Endodermal cell (in vitro differentiated cells): ENCODE data around the gene GALE. TPM values are rescaled to one million over a fixed set of nuclear protein-coding genes. Genes with fewer than 3 reads are reported as not detected.

Experiments
- DNase-seq: peaks from one replicate; pipeline ENCODE4 v3.0.0-alpha.2; 2017
- H3K27ac ChIP-seq: 2 replicates; pipeline ENCODE4 v1.5.1; 2013; ENCODE audit warnings: mild to moderate bottlenecking, low read depth, low read length, moderate library complexity
- H3K27me3 ChIP-seq: 2 replicates; pipeline ENCODE4 v1.6.1; 2013; ENCODE audit warnings: mild to moderate bottlenecking, low read length, moderate library complexity; ENCODE audit not compliant: insufficient read depth, control insufficient read depth, poor library complexity, severe bottlenecking
- H3K36me3 ChIP-seq: 2 replicates; pipeline ENCODE4 v1.7.0; 2013; ENCODE audit warnings: mild to moderate bottlenecking, low read length, moderate library complexity; ENCODE audit not compliant: control insufficient read depth, insufficient read depth
- H3K4me1 ChIP-seq: one replicate; pipeline ENCODE4 v1.7.0; 2013; ENCODE audit warnings: low read length; ENCODE audit not compliant: control insufficient read depth, insufficient read depth
- H3K4me3 ChIP-seq: 2 replicates; pipeline ENCODE4 v1.5.1; 2013; ENCODE audit warnings: mild to moderate bottlenecking, low read length, moderate library complexity
- H3K9ac ChIP-seq: 2 replicates; pipeline ENCODE4 v1.6.1; 2013; ENCODE audit warnings: mild to moderate bottlenecking, low read length, moderate library complexity; ENCODE audit not compliant: poor library complexity, severe bottlenecking; ENCODE audit errors: extremely low read depth
- H3K9me3 ChIP-seq: 2 replicates; pipeline ENCODE4 v1.6.1; 2013; ENCODE audit warnings: mild to moderate bottlenecking, low read length, moderate library complexity; ENCODE audit not compliant: control insufficient read depth
- H3K27ac Mint-ChIP-seq: 2 replicates; pipeline ENCODE4 v1.8.0; 2020; ENCODE audit warnings: mixed read lengths
- H3K27me3 Mint-ChIP-seq: 2 replicates; pipeline ENCODE4 v1.8.0; 2021; ENCODE audit warnings: mild to moderate bottlenecking, mixed read lengths; ENCODE audit not compliant: insufficient read depth
- H3K36me3 Mint-ChIP-seq: 2 replicates; pipeline ENCODE4 v1.8.0; 2020; ENCODE audit warnings: low read depth, mixed read lengths
- H3K4me1 Mint-ChIP-seq: 2 replicates; pipeline ENCODE4 v1.8.0; 2020; ENCODE audit warnings: mixed read lengths
- H3K4me3 Mint-ChIP-seq: 2 replicates; pipeline ENCODE4 v1.8.0; 2020; ENCODE audit warnings: mild to moderate bottlenecking, moderate library complexity, mixed read lengths
- H3K9me3 Mint-ChIP-seq: 2 replicates; pipeline ENCODE4 v1.8.0; 2020; ENCODE audit warnings: mild to moderate bottlenecking, mixed read lengths
- CTCF ChIP-seq: fragments of 200-600 bp; sonication (generic); conservative IDR thresholded peaks from 2 replicates; pipeline ENCODE4 v1.5.0; 2021; ENCODE audit warnings: antibody characterized with exemption, mild to moderate bottlenecking
- WGBS, 2 experiments: methylation state at CpG; one replicate each; pipeline versions ENCODE4 v1.1.5 to v1.1.7; 2013; ENCODE audit warnings: missing lambda C conversion rate in 2 of 2, mixed read lengths in 1 of 2; ENCODE audit not compliant: insufficient coverage in 1 of 2, insufficient read length in 1 of 2; 5-methylcytosine and 5-hydroxymethylcytosine counted together
- total RNA-seq, 2 donors: library from RNA; stranded (reverse); fragmentation: NEBNext Ultra II Directional in 1 of 2; extraction: Animal tissue kit (Norgen Biotek cat#: 25700) in 1 of 2; gene quantifications; 2 replicates in 1 of 2; 3 replicates in 1 of 2; pipeline ENCODE4 v1.2.1, GENCODE V29; 2021

Gene GALE
- total RNA-seq, 2 donors from 2014 or later, result 60.4 to 66.0 TPM

DNA sequence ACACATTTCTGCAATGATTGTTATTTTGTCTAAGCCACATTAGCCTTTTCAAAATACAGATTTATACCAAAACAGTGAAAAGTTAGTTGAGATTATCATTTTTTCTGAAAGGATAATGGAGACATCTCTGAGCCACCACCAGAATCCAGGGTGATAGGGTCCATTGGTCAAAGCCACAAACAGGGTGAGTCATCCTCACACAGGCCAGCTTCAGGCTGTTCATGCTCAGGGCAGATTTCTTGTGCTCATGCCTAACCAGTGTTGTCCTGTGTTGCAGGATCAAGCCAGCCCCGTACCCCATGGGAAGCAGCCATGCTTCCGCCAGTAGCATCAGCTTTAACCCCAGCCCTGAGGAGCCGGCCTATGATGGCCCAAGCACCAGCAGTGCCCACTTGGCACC lies 43.9 kb downstream of the GALE start:
- TF ChIP-seq CTCF, result no peak
- no peak overlapping the region for H3K4me3 ChIP-seq
- no peaks in the 10 kb centered on the region for H3K4me1 Mint-ChIP-seq
- H3K9ac ChIP-seq, result no peak overlapping the region
- no peak for DNase-seq
- H3K27ac ChIP-seq, result no peak overlapping the region
- no peaks in the 10 kb centered on the region for H3K9me3 Mint-ChIP-seq
- peaks cover 82% of the 10 kb centered on the region for H3K36me3 Mint-ChIP-seq
- H3K27me3 Mint-ChIP-seq, result no peaks in the 10 kb centered on the region
- no peak overlapping the region for H3K27ac Mint-ChIP-seq
- H3K27me3 ChIP-seq, result no peaks in the 10 kb centered on the region
- H3K36me3 ChIP-seq, result peaks cover 89% of the 10 kb centered on the region
- H3K4me1 ChIP-seq, result no peaks in the 10 kb centered on the region
- no peaks in the 10 kb centered on the region for H3K9me3 ChIP-seq
- WGBS, 2 experiments, result 94 to 100% methylated on average over 2 to 3 of the region's 3 CpGs
- H3K4me3 Mint-ChIP-seq, result no peak overlapping the region

DNA sequence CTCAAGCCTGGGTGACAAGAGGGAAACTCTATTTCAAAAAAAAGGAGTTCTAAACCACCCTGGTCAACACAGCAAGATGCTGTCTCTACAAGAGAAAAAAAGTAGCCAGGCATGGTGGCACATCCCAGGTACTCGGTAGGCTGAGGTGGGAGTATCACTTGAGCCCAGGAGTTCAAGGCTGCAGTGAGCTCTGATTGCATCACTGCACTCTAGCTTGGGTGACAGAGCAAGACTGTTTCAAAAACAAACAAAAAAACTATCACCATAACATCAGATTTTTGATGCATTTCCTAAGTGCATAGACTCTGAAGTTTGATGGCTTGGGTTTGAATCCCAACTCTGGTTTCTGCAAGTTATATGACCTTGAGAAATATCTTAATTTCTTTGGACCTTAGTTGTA lies 47.6 kb downstream of the GALE start:
- H3K9me3 ChIP-seq, result no peaks in the 10 kb centered on the region
- no peak for TF ChIP-seq CTCF
- Mint-ChIP-seq H3K4me3 (no peak overlapping the region), H3K9me3 (no peaks in the 10 kb centered on the region), H3K4me1 (no peaks in the 10 kb centered on the region), H3K36me3 (peaks cover 76% of the 10 kb centered on the region), H3K27ac (no peak overlapping the region), H3K27me3 (no peaks in the 10 kb centered on the region)
- no peaks in the 10 kb centered on the region for H3K4me1 ChIP-seq
- DNase-seq, result no peak
- H3K27me3 ChIP-seq, result no peaks in the 10 kb centered on the region
- WGBS, 2 experiments, result 100% methylated on average over 1 of the region's 1 CpG
- peaks cover 83% of the 10 kb centered on the region for H3K36me3 ChIP-seq
- no peak overlapping the region for H3K27ac ChIP-seq
- H3K9ac ChIP-seq, result no peak overlapping the region
- no peak overlapping the region for H3K4me3 ChIP-seq

DNA sequence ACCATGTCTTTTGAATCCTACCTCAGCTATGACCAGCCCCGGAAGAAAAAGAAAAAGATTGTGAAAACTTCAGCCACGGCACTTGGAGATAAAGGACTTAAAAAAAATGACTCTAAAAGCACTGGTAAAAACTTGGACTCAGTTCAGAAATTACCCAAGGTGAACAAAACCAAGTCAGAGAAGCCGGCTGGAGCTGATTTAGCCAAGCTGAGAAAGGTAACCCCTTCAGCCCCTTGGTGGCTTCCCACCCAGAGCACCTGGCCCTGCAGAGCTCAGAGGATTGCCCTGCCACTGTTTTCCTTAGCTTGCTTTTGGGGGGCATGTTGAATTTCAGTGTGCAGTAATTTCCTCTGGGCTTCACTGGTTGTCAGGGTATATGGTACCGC lies 48.7 kb downstream of the GALE start:
- Histone ChIP-seq H3K9me3 (no peaks in the 10 kb centered on the region), H3K27me3 (no peaks in the 10 kb centered on the region), H3K27ac (no peak overlapping the region), H3K4me1 (no peaks in the 10 kb centered on the region), H3K9ac (no peak overlapping the region), H3K4me3 (no peak overlapping the region), H3K36me3 (peaks cover 89% of the 10 kb centered on the region)
- Mint-ChIP-seq H3K4me1 (no peaks in the 10 kb centered on the region), H3K27me3 (no peaks in the 10 kb centered on the region), H3K9me3 (no peaks in the 10 kb centered on the region), H3K4me3 (no peak overlapping the region), H3K36me3 (peaks cover 68% of the 10 kb centered on the region), H3K27ac (peak overlapping the region; percentile 48)
- TF ChIP-seq CTCF, result no peak
- 90 to 96% methylated on average over 4 of the region's 4 CpGs for WGBS, 2 experiments
- no peak for DNase-seq
